GM12878 (cell line): Measurements from ENCODE around the gene PROM1. TPM values are rescaled to one million over a fixed set of nuclear protein-coding genes. Genes with fewer than 3 reads are reported as not detected.

Source experiments
- ATAC-seq: fragments of 200-7000 bp; cut with Tn5 transposase; 3 replicates; pipeline ENCODE4 v1.9.1; 2020; ENCODE audit warnings: mild to moderate bottlenecking, moderate library complexity
- BruUV-seq: library from RNA; stranded (reverse); fragments of 400-500 nt; replicated peaks from 2 replicates; lab custom pipeline; 2021; lab: Mats Ljungman, UMichigan
- CTCF ChIA-PET: fragments of 300-600 bp; sonication (Branson Sonifier 250); formaldehyde crosslinking; extraction: SDS; loops from one replicate; lab custom pipeline; 2021; ENCODE audit warnings: inconsistent platforms; lab: Yijun Ruan, JAX
- POLR2A ChIA-PET: fragments of 350-600 bp; formaldehyde crosslinking; extraction: SDS; loops from one replicate; lab custom pipeline; 2021; ENCODE audit warnings: inconsistent platforms; lab: Charles Lee
- RAD21 ChIA-PET: fragments of 300-600 bp; sonication (Branson Sonifier 250); formaldehyde crosslinking; loops from one replicate; lab custom pipeline; 2023; ENCODE audit warnings: antibody characterized with exemption; ENCODE audit not compliant: unreplicated experiment; lab: Charles Lee
- SMC1A ChIA-PET: fragments of 300-600 bp; sonication (Branson Sonifier 250); formaldehyde crosslinking; loops from one replicate; lab custom pipeline; 2023; ENCODE audit not compliant: unreplicated experiment, uncharacterized antibody; lab: Charles Lee
- DNase-seq: peaks from one replicate; pipeline ENCODE4 v3.0.0-alpha.2; 2011; ENCODE audit warnings: low read depth, low spot score
- FAIRE-seq: peaks from 3 replicates; lab custom pipeline; 2011; peaks lifted over from hg19 to GRCh38; lab: Jason Lieb, UNC
- H2AFZ ChIP-seq: 2 replicates; pipeline ENCODE4 v1.6.0; 2011; ENCODE audit warnings: low read depth, low read length, control low read depth; ENCODE audit not compliant: control insufficient read depth
- H3K27ac ChIP-seq: 2 replicates; pipeline ENCODE4 v1.5.1; 2011; ENCODE audit warnings: control low read depth; ENCODE audit not compliant: control insufficient read depth, insufficient read depth
- H3K27me3 ChIP-seq, 2 experiments: replicated peaks in 1 of 2; 2 replicates each; pipeline versions ENCODE4 v1.6.0 to v1.6.1; 2011; ENCODE audit warnings: low read length in 1 of 2; ENCODE audit not compliant: control insufficient read depth in 2 of 2, insufficient read depth in 2 of 2
- H3K36me3 ChIP-seq, 2 experiments: 2 replicates each; pipeline ENCODE4 v1.5.1; 2011; ENCODE audit warnings: low read length in 1 of 2; ENCODE audit not compliant: control insufficient read depth in 2 of 2, insufficient read depth in 2 of 2
- H3K4me1 ChIP-seq: 2 replicates; pipeline ENCODE4 v1.6.1; 2011; ENCODE audit warnings: mild to moderate bottlenecking, low read length, moderate library complexity, mixed read lengths; ENCODE audit not compliant: control insufficient read depth, insufficient read depth
- H3K4me2 ChIP-seq: 2 replicates; pipeline ENCODE4 v1.6.0; 2011; ENCODE audit warnings: control low read depth; ENCODE audit not compliant: control insufficient read depth, insufficient read depth
- H3K4me3 ChIP-seq: fragments of 200-600 bp; sonication (generic); 2 replicates; pipeline ENCODE4 v1.5.1; 2016
- H3K79me2 ChIP-seq: 2 replicates; pipeline ENCODE4 v1.6.0; 2011; ENCODE audit warnings: low read length; ENCODE audit not compliant: control insufficient read depth, insufficient read depth
- H3K9ac ChIP-seq: 2 replicates; pipeline ENCODE4 v1.8.0; 2011; ENCODE audit warnings: low read length, control low read depth, mixed read lengths; ENCODE audit not compliant: control insufficient read depth, insufficient read depth
- H3K9me3 ChIP-seq: replicated peaks from 3 replicates; pipeline ENCODE4 v1.5.1; 2011; ENCODE audit warnings: mild to moderate bottlenecking, low read length; ENCODE audit not compliant: control insufficient read depth, insufficient read depth
- H4K20me1 ChIP-seq: 2 replicates; pipeline ENCODE4 v1.6.0; 2011; ENCODE audit not compliant: control insufficient read depth, insufficient read depth
- BRCA1 ChIP-seq: IDR thresholded peaks from 2 replicates; pipeline ENCODE4 v1.6.1; 2011; ENCODE audit warnings: low read depth, low read length, improper control_type of control experiment
- DPF2 ChIP-seq: fragments of 450-650 bp; IDR thresholded peaks from 2 replicates; pipeline ENCODE4 v1.6.1; 2017; ENCODE audit warnings: mild to moderate bottlenecking
- FOS ChIP-seq: IDR thresholded peaks from 3 replicates; pipeline ENCODE4 v1.6.1; 2011; ENCODE audit warnings: borderline replicate concordance; ENCODE audit not compliant: insufficient read length; ENCODE audit errors: extremely low read depth
- KDM1A ChIP-seq: fragments of 200-600 bp; sonication (generic); IDR thresholded peaks from 2 replicates; pipeline ENCODE4 v1.6.1; 2016; ENCODE audit warnings: borderline replicate concordance
- MEF2B ChIP-seq: fragments of 450-650 bp; IDR thresholded peaks from 2 replicates; pipeline ENCODE4 v1.6.1; 2018; ENCODE audit warnings: mild to moderate bottlenecking, moderate library complexity; ENCODE audit not compliant: partially characterized antibody, poor library complexity, severe bottlenecking
- MTA2 ChIP-seq: fragments of 450-650 bp; IDR thresholded peaks from 2 replicates; pipeline ENCODE4 v1.6.1; 2016; ENCODE audit warnings: low read depth, mild to moderate bottlenecking, moderate library complexity
- PAX5 ChIP-seq: IDR thresholded peaks from 2 replicates; pipeline ENCODE4 v1.6.1; 2011; ENCODE audit warnings: low read depth, low read length, borderline replicate concordance
- SIX5 ChIP-seq: IDR thresholded peaks from 2 replicates; pipeline ENCODE4 v1.6.1; 2011; ENCODE audit warnings: mild to moderate bottlenecking, low read depth, low read length, moderate library complexity; ENCODE audit not compliant: severe bottlenecking
- SMAD1 ChIP-seq: fragments of 450-650 bp; IDR thresholded peaks from 2 replicates; pipeline ENCODE4 v1.6.1; 2018; ENCODE audit warnings: mild to moderate bottlenecking, low read depth; ENCODE audit not compliant: partially characterized antibody
- SMAD5 ChIP-seq: IDR thresholded peaks from 2 replicates; pipeline ENCODE4 v1.6.1; 2016; ENCODE audit warnings: antibody characterized with exemption, low read depth
- SMC3 ChIP-seq: IDR thresholded peaks from 2 replicates; pipeline ENCODE4 v1.6.1; 2011; ENCODE audit warnings: low read length, improper control_type of control experiment, borderline replicate concordance
- STAT3 ChIP-seq: IDR thresholded peaks from 2 replicates; pipeline ENCODE4 v1.6.1; 2011; ENCODE audit warnings: low read depth, low read length, improper control_type of control experiment
- SUZ12 ChIP-seq: fragments of 200-600 bp; sonication (generic); IDR thresholded peaks from one replicate; pipeline ENCODE4 v1.6.1; 2018; ENCODE audit warnings: antibody characterized with exemption, mild to moderate bottlenecking; ENCODE audit not compliant: unreplicated experiment
- TCF12 ChIP-seq: IDR thresholded peaks from 2 replicates; pipeline ENCODE4 v1.6.1; 2011; ENCODE audit warnings: low read depth, mild to moderate bottlenecking, low read length
- TCF7 ChIP-seq: IDR thresholded peaks from 2 replicates; pipeline ENCODE4 v1.6.1; 2014; ENCODE audit warnings: antibody characterized with exemption, borderline replicate concordance
- YBX1 ChIP-seq: fragments of 450-650 bp; IDR thresholded peaks from 2 replicates; pipeline ENCODE4 v1.6.1; 2016; ENCODE audit warnings: antibody characterized with exemption
- WGBS: methylation state at CpG from one replicate; pipeline ENCODE4 v1.1.6; 2016; ENCODE audit warnings: low lambda C conversion rate; ENCODE audit not compliant: insufficient replicate concordance, insufficient coverage; ENCODE audit errors: missing lambda C conversion rate; 5-methylcytosine and 5-hydroxymethylcytosine counted together
- in situ Hi-C: fragments of 300-500 bp; cut with MboI; formaldehyde crosslinking; loops from 9 replicates; pipeline ENCODE4 v1.14.3; 2018; ENCODE audit warnings: mixed read lengths
- intact Hi-C: fragments of 100-400 bp; cut with micrococcal nuclease; formaldehyde crosslinking; loops from one replicate; pipeline ENCODE4 v1.14.2; 2022; ENCODE audit not compliant: unreplicated experiment
- polyA plus RNA-seq, 11 experiments: library from polyadenylated mRNA; depleted of rRNA in 4 of 11; unstranded in 6 of 11; stranded (reverse) in 5 of 11; fragments of >200 nt; fragmentation: Nextera tagmentation in 4 of 11; fragmentation: Illumina TruSeq in 1 of 11; extraction: Ambion mirVana in 4 of 11; extraction: Trizol in 1 of 11; gene quantifications; 1 replicate in 1 of 11; 2 replicates in 10 of 11; pipeline versions ENCODE4 v1.2.1 to v1.2.3, GENCODE V29; 2011 to 2016; ENCODE audit warnings: inconsistent platforms in 2 of 11, missing spikeins in 2 of 11, low read depth in 1 of 11
- total RNA-seq, 4 experiments: library from RNA; depleted of rRNA in 3 of 4; stranded (reverse); fragments of >200 nt in 3 of 4; fragmentation: Illumina TruSeq in 1 of 4; extraction: Trizol in 1 of 4; gene quantifications; 2 replicates each; pipeline versions ENCODE4 v1.2.1 to v1.2.3, GENCODE V29; 2013 to 2021
- TF ChIP-seq, protein P1 (sequence below): IDR thresholded peaks from 2 replicates; pipeline ENCODE4 v1.6.1; 2011; ENCODE audit warnings: low read depth, mild to moderate bottlenecking, low read length, moderate library complexity, borderline replicate concordance; ENCODE audit errors: extremely low read depth
- TF ChIP-seq, protein P2 (sequence below): fragments of 150-350 bp; IDR thresholded peaks from 2 replicates; pipeline ENCODE4 v1.6.1; 2014; ENCODE audit warnings: mild to moderate bottlenecking, low read depth, low read length
- TF ChIP-seq, protein P3 (sequence below): IDR thresholded peaks from 2 replicates; pipeline ENCODE4 v1.6.1; 2011; ENCODE audit warnings: mild to moderate bottlenecking, low read depth, low read length, moderate library complexity; ENCODE audit not compliant: insufficient replicate concordance
- TF ChIP-seq, protein P4 (sequence below): IDR thresholded peaks from 2 replicates; pipeline ENCODE4 v1.6.1; 2012; ENCODE audit warnings: low read depth, low read length, improper control_type of control experiment

The PROM1 gene
- total and polyA plus RNA-seq, 10 of the 15 experiments (the other 5 are each of a cell fraction or from before 2014, with no cell fraction given) = 0.08 to 0.31 (median 0.18) TPM; not detected in 7

DNA sequence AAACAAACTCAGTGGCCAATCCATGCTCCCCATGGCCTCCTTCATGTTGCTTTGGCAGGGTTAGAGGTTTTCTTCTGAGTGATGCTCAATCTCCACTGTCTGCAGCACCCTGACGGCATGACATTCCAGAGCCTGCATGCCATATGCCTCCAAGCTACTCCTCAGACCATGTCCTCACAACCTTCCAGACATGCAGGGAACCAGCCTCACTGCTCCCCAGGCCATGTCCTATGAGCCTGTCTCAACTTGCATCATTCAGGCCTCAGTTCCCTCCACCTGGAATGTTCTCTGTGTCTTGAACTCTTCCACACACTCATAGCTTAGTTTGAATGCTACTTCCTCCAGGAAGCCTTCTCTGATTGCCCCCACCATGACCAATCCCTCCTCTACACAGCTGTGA is 18.8 kb downstream of the PROM1 start (continued):
- TF ChIP-seq, protein P1, sequence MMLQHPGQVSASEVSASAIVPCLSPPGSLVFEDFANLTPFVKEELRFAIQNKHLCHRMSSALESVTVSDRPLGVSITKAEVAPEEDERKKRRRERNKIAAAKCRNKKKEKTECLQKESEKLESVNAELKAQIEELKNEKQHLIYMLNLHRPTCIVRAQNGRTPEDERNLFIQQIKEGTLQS = no peak
- no peak for TF ChIP-seq YBX1
- TF ChIP-seq MEF2B = no peak
- TF ChIP-seq PAX5 = no peak
- TF ChIP-seq, protein P2, sequence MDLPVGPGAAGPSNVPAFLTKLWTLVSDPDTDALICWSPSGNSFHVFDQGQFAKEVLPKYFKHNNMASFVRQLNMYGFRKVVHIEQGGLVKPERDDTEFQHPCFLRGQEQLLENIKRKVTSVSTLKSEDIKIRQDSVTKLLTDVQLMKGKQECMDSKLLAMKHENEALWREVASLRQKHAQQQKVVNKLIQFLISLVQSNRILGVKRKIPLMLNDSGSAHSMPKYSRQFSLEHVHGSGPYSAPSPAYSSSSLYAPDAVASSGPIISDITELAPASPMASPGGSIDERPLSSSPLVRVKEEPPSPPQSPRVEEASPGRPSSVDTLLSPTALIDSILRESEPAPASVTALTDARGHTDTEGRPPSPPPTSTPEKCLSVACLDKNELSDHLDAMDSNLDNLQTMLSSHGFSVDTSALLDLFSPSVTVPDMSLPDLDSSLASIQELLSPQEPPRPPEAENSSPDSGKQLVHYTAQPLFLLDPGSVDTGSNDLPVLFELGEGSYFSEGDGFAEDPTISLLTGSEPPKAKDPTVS = no peak
- no peak for TF ChIP-seq FOS
- TF ChIP-seq, all 136 proteins: peak for 0

DNA sequence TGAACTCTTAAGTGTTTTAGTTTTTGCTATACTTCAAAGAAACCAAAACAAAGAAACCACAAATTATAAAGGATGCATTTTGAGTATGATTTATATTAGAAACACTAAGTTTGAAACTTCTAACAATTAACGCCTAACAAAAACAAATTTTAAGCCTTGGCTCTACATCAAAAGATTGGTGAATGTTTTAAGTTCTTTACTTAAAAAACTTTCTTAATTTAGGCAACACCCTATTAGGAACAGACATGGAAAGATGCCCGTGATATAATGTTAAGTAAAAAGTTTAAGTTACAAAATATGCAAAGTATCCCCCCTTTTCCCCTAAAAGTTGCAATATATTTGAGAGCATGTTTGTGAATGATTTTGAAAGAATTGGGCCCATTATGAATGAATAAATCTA is 21.2 kb downstream of the PROM1 start:
- Histone ChIP-seq H3K4me1 (no peaks in the 10 kb centered on the region), H3K79me2 (no peaks in the 10 kb centered on the region), H3K9ac (no peak overlapping the region), H2AFZ (no peak overlapping the region), H3K4me3 (no peak overlapping the region), H3K27me3 (no peaks in the 10 kb centered on the region), H3K9me3 (no peaks in the 10 kb centered on the region), H3K27ac (no peak overlapping the region), H4K20me1 (no peaks in the 10 kb centered on the region), H3K36me3 (no peaks in the 10 kb centered on the region), H3K4me2 (no peak overlapping the region)
- DNase-seq (no peak), ATAC-seq (no peak), FAIRE-seq (no peak)
- ChIA-PET RAD21 (no interaction called here), POLR2A (no interaction called here), CTCF (no interaction called here), SMC1A (no interaction called here)
- BruUV-seq = no TSS peak
- in situ Hi-C loops (no loop called here), intact Hi-C loops (no loop called here)
- 18% methylated on average over 2 of the region's 2 CpGs for WGBS
- TF ChIP-seq SMAD5 = no peak
- TF ChIP-seq SIX5 = no peak
- no peak for TF ChIP-seq BRCA1
- no peak for TF ChIP-seq TCF7
- TF ChIP-seq, protein P3, sequence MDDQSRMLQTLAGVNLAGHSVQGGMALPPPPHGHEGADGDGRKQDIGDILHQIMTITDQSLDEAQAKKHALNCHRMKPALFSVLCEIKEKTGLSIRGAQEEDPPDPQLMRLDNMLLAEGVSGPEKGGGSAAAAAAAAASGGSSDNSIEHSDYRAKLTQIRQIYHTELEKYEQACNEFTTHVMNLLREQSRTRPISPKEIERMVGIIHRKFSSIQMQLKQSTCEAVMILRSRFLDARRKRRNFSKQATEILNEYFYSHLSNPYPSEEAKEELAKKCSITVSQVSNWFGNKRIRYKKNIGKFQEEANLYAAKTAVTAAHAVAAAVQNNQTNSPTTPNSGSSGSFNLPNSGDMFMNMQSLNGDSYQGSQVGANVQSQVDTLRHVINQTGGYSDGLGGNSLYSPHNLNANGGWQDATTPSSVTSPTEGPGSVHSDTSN = no peak
- no peak for TF ChIP-seq STAT3
- TF ChIP-seq KDM1A = no peak
- TF ChIP-seq, protein P4, sequence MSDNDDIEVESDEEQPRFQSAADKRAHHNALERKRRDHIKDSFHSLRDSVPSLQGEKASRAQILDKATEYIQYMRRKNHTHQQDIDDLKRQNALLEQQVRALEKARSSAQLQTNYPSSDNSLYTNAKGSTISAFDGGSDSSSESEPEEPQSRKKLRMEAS = no peak
- no peak for TF ChIP-seq SMC3
- TF ChIP-seq SMAD1 = no peak
- TF ChIP-seq MTA2 = no peak
- no peak for TF ChIP-seq SUZ12
- TF ChIP-seq TCF12 = no peak
- no peak for TF ChIP-seq DPF2
